Measurements from ENCODE around the gene DIS3L2.
A peak's percentile ranks its signal among the peaks of the same experiment; 100 is the strongest.

Gene DIS3L2

DNA sequence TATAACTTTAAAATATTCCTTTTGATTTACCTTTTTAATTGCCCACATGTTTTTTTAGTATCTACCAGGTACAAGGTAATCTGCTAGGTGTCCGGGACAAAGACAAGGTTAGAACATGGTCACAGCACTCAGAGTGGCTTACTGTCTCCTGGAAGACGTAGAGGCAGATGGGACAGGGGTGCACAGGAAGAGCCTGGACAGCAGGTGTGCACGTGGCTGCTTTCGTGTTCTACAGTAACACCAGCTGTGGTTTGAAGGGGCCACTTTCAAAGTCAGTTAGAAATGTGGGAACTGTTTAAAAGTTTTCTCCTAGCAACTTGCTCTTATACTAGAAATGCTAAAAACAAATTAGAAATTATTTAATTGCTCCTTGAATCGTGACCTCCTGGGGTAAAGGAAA is 314.2 kb downstream of the DIS3L2 start:
- DNase-seq, result no peak

DNA sequence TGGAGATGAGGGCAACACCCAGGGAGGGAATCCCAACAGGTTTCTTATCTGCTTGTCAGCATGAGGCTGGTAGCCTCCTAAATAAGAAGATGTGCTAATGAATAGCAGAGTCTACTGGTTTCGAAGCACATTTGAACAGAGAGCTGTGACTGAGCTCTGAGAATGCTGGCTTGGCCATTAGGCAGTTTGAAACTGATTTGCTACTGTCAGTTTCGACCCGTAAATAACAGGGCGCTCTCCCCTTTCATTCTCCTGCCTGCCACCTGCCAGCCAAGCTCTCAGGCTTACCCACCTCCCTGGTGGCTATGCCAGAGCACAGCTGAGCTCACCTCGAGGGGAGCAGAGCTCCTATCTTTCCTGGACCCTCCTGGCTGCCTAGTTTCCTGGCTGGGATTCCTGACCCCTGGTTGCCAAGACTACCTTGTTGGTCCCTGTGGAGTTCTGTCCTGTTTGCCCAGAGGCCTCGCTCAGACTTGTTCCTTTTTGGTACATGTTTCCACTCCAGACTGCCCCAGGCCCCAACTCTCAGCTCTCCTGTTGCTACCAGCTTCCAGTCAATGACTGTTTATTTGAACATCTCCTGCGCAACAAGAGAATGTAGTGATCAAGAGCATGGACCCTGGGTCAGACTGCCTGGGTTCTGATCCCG is 314.7 kb downstream of the DIS3L2 start:
- DNase-seq, result no peak

- DNase-seq, result no peak
Observed at GRCh38 chr2:232276733-232277313, 315.3 kb downstream of the DIS3L2 start.

DNA sequence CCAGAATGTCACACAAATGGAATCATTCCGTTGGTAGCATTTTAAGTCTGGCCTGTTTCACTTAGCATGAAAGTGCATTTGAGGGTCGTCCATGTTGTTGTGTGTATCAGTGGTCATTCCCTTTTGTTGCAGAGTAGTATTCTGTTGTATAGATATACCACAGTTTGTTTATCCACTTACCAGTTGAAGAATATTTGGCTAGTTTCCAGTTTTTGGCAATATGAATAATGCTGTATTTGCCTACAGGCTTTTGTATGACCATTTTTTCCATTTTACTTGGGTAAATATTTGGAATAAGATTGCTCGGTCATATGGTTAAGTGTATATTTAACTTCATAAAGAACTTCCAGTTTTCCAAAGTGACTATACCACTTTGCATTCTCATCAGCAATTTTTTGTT is 317.0 kb downstream of the DIS3L2 start:
- no peak for DNase-seq

DNA sequence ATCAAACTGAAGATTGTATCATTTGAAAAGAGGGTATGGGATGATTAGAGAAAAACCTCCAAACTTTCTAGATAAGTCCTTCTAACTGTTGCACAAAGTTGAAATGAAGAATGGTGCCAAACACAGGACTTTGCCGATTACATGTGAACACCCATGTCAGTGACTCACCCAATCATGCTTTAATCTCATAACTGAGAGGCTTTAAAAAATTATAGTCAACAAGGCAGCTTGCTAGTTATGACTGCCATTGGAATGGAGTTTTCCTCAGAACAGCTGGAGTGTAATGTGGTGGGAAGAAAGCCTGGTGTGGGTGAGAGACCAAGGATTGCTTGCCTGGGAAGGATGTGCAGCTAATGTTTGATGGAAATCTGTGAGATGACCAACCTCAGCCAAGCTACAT is 318.8 kb downstream of the DIS3L2 start:
- no peak for DNase-seq

GRCh38 chr2:232281858-232282507 is 320.5 kb downstream of the DIS3L2 start:
- no peak for DNase-seq

DNA sequence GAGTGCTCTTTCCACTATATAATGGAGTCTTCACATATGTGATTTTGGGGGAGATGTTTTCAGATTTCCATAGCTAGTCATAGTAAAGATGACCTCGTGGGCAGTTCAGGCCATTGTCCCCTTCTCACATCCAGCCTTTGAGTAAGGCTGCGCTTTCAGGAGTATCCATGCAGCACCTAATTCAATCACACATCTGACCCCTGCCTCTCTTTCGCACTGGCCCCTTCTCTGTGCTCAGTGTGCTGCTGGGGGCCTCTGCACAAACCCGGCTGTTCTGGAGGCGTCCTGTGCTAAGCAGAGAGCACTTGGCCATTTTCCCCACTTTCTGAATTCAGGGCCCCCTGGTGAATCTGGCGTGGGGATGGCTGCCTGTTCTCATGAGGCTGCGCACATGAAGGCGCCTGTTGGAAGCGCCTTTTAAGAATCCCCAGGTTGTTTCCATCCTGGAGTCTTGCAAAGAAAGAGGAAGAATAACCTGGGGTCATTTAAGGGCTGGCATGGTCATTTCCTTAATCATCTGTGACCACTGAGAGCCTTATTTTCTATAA is 321.1 kb downstream of the DIS3L2 start:
- DNase-seq, result no peak

DNA sequence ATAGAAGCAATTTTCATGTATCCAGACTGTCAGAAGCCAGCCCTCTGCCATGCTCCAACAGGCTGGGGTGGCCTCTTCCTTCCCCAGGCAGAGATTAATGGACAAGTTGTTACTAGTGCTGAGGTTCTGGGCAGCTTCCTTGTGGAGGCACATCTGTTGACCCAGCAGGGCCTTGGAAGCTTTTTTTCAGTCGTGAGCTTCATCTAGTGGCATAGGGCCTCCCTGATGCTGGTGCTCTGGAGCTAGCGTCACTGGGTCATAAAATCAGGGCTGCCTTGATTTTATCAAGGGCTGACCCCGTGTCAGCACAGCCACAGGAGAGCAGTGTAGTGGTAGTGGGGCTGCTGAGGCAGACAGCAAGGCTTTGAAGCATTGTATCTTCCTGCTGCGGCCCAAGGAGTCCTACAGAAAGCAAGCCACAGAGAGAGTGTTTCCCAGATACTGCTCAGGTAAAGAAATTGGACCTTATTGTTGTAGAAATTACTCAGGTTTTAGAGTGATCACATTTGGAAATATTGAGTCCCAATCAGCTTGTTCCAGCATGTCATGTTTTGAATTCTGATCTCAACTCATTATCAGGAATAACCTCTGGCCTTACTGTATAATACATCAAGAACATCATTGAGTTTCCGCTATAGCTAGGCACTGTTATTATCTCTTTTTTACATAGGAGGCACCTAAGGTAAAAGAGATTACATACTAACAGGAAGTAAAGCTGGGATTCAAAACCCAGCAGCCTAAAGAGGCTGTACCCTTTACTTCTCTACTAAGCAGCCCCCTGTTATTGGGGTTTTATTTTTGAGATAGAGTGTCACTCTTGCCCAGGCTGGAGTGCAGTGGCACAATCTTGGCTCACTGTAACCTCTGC is 324.7 kb downstream of the DIS3L2 start:
- DNase-seq, result no peak

GRCh38 chr2:232287316-232287715 is 325.8 kb downstream of the DIS3L2 start:
- no peak for DNase-seq

DNA sequence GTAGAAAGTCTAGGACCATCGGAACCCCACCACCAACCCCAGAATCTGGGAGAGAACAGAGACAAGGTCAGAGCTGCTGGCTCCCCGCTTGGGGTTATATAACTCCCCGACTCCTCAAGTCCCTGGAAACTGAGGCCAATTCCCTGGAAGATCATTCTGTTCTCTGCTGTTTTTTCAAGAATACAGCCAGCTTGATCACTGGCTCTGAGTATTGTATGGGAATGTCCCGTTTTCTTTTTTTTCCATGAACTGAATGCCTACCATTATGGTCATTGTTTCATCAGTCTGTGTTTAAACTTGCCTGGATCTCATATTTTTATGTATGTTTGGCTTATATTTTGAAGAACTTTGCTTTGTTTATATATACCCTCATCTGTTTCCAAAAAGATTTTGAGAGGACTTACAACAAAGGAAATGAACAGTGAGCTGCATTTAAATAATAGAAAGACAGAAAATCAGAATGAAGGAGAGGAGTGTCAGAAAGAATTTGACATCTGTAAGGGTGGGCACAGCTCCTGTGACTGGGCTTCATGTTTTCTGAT is 327.0 kb downstream of the DIS3L2 start:
- no peak for DNase-seq

- DNase-seq, result no peak
Observed at GRCh38 chr2:232290668-232291067, 329.2 kb downstream of the DIS3L2 start.

GRCh38 chr2:232291343-232291742 is 329.8 kb downstream of the DIS3L2 start:
- no peak for DNase-seq

- peak; percentile 77 for DNase-seq
Observed at GRCh38 chr2:232292395-232293154, 331.1 kb downstream of the DIS3L2 start.

DNA sequence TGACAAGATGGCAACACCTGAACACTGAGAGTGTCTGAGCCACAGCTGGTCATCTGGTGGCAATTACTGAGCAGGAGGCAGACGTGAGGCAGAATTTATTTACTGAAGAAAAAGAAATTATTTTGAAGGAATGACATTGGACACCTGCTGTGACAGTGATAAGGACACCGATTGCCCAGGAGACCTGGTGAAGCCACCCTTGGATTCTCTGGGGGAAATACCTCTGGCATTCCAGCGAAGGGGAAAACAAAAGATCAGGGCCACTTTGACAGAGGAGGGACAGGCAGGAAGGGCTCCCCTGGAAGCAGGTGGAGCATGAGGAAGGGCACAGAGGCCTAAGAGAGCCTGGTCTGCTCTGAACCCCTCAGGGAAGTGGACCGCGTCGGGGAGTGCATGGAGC is 331.7 kb downstream of the DIS3L2 start:
- no peak for DNase-seq

DNA sequence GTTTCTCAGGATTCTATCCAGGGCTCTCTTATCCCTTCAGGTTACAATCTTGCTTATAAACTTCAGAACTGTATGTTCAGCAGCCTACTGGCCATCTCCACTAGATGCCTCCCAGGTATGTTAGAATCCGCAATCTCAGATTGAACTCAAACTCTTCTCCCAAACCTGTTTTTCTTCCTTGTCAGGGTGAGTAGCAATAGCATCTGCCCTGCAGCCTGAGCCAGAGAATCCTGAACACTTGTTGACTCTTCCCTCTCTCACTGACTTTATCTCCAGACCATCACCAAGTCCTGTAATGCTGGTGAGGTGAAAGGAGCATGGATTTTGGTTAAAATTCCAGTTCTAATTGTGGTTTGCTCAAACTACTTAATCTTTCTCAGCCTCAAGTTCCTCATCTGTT is 334.5 kb downstream of the DIS3L2 start:
- no peak for DNase-seq

DNA sequence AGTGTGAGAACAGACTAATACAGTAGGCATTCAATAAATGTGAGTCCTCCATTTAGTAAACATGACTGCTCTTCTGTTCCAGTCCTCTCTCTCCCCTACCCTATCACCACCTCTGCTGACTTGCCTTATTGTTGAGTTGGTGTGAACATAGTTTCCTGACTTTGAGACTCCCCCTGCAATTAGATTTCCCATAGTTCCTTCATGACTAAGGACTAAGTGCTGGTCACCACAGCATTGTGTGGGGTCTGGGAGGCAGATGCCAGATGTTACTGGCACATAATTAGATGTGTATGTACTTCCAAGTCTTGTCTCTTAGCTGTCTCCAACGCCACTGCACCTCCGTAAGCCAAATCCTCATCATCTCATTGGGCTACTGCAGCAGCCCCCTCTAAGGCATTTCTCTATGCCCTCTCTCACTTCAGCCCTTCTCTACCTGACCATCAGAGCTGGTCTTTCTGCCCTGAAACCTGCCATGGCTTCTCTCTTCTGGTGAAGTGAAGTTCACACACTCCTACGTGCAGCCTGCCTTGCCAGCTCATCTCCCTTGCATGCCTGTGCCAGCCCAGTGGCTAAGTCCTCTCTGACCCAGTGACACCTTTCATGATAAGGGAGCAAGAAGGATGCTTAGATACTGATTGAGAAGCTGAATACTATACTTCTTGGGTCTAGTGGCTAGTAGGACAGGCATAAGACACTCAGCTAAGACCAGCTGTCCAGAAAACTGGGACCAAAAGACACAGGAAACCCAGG is 335.4 kb downstream of the DIS3L2 start:
- DNase-seq, result no peak

GRCh38 chr2:232299084-232299483 is 337.6 kb downstream of the DIS3L2 start:
- no peak for DNase-seq

DNA sequence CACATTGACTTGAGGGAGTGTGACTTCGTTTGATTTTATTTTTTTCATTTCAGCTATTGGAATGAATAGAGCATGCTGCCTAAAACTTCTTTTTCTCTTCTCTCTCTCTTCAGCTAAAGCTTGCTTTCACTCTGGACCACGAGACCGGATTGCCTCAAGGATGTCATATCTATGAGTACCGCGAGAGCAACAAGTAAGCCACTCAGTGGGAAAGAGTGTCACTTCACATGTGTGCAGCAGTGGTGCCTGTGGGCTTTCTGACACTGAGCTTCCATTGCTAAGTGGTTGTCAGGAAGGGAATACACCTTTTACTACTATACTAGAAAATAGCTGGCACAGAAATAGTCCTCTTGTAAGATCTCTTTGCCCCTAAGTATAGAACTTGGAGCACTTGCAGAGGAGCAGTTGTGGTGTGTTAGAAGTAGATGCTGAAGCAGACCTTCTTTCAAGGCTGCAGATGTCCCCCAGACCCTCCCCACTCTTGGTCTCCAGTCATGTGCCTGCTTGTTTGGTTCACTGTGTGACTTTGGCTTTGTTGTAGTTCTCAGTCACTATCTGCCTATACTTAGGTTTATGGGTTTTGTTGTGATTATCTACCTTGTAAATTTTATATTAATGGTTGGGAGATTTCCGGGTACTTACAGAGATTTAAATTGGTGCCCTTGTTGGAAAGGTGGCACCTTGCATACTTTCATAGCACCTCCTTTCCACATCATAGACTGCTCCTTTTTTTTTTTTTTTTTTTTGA is 338.6 kb downstream of the DIS3L2 start:
- DNase-seq, result no peak

DNA sequence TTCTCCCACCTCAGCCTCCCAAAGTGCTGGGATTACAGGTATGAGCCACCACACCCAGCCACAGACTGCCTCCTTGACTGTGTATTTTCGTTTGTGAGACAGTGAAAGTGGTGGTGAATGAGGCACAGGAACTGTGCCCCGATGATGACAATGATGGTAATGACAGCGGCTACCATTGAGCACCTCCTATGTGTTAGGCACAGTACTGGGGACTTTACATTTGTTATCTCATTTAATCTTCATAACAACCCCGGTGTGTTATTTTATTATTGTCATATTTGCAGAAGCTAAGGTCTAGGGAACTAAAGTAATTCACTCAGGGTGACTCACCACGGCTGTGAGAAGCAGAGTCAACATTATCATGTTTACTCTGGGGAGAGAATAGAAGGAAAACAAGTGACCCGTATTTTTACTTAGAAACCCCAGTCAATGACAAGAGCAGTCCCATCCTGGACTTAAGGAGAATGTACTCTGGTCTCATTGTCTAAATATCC is 339.4 kb downstream of the DIS3L2 start:
- DNase-seq, result no peak

DNA sequence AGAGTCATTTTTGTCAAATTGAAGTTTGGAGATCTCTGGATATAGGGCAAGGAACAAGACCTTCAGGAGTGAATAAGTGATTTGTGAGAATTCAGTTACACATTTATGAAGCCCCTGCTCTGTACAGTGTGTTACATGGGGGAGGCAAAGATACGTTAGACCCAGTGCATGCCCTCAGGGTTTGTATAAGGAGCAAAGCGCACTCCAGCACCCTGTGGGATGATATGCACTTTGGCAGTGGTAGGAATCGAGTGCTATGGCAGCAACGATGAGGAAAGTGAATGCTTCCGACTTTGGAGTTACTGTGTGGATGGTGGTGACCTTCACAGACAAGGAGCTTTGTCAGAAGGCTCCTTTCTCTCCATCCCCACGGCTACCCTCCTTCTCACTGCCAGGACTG is 342.7 kb downstream of the DIS3L2 start:
- DNase-seq, result no peak

Data from activated CD8-positive, alpha-beta memory T cell treated with anti-CD3 and anti-CD28 coated beads for 24 hours (primary cell).